CD14-positive monocyte (primary cell): ENCODE data around the gene IFNGR1. TPM values are rescaled to one million over a fixed set of nuclear protein-coding genes. Genes with fewer than 3 reads are reported as not detected.
A peak's percentile ranks its signal among the peaks of the same experiment; 100 is the strongest.

Source experiments
- DNase-seq, 3 donors: peaks; one replicate each; pipeline ENCODE4 v3.0.0-alpha.2; 2011 to 2022
- H2AFZ ChIP-seq: 2 replicates; pipeline ENCODE4 v1.6.0; 2012; ENCODE audit warnings: mild to moderate bottlenecking, low read depth, low read length, inconsistent platforms; ENCODE audit not compliant: insufficient read depth, poor library complexity, severe bottlenecking
- H3K27ac ChIP-seq, 2 donors: 1 replicate in 1 of 2; 2 replicates in 1 of 2; pipeline ENCODE4 v1.5.1; 2012 to 2013; ENCODE audit warnings: low read length in 2 of 2, control low read depth in 1 of 2, inconsistent platforms in 1 of 2, low read depth in 1 of 2, mild to moderate bottlenecking in 1 of 2
- H3K27me3 ChIP-seq, 2 donors: one replicate each; pipeline versions ENCODE4 v1.6.0 to v1.6.1; 2011 to 2013; ENCODE audit warnings: low read length in 2 of 2; ENCODE audit not compliant: control insufficient read depth in 2 of 2, insufficient read depth in 2 of 2
- H3K36me3 ChIP-seq, 2 donors: replicated peaks in 1 of 2; 1 replicate in 1 of 2; 2 replicates in 1 of 2; pipeline versions ENCODE4 v1.5.1 to v1.6.1; 2012 to 2013; ENCODE audit warnings: low read length in 2 of 2, control low read depth in 1 of 2, inconsistent platforms in 1 of 2, mild to moderate bottlenecking in 1 of 2; ENCODE audit not compliant: insufficient read depth in 2 of 2, control insufficient read depth in 1 of 2
- H3K4me1 ChIP-seq, 2 donors: 1 replicate in 1 of 2; 2 replicates in 1 of 2; pipeline versions ENCODE4 v1.5.1 to v1.6.1; 2012 to 2013; ENCODE audit warnings: low read length in 2 of 2, control low read depth in 1 of 2, inconsistent platforms in 1 of 2, mild to moderate bottlenecking in 1 of 2, moderate library complexity in 1 of 2; ENCODE audit not compliant: insufficient read depth in 2 of 2, control insufficient read depth in 1 of 2
- H3K4me2 ChIP-seq: replicated peaks from 2 replicates; pipeline ENCODE3; 2012; ENCODE audit warnings: low read length, moderate library complexity, mild to moderate bottlenecking; ENCODE audit not compliant: poor library complexity, severe bottlenecking; ENCODE audit errors: extremely low read depth
- H3K4me3 ChIP-seq, 3 experiments: fragments of 200-600 bp in 1 of 3; sonication (generic) in 1 of 3; replicated peaks in 1 of 3; 1 replicate in 2 of 3; 2 replicates in 1 of 3; pipeline ENCODE4 v1.5.1; 2011 to 2013; ENCODE audit warnings: low read length in 3 of 3, mild to moderate bottlenecking in 3 of 3, control low read depth in 2 of 3, low read depth in 2 of 3, inconsistent platforms in 1 of 3, moderate library complexity in 1 of 3
- H3K79me2 ChIP-seq: 2 replicates; pipeline ENCODE4 v1.6.0; 2012; ENCODE audit warnings: mild to moderate bottlenecking, control low read depth, inconsistent platforms, low read length, moderate library complexity; ENCODE audit not compliant: insufficient read depth
- H3K9ac ChIP-seq: 2 replicates; pipeline ENCODE4 v1.6.0; 2017; ENCODE audit warnings: low read length, mild to moderate bottlenecking; ENCODE audit not compliant: insufficient read depth, poor library complexity, severe bottlenecking
- H3K9me3 ChIP-seq, 2 donors: replicated peaks in 1 of 2; 1 replicate in 1 of 2; 2 replicates in 1 of 2; pipeline versions ENCODE4 v1.5.1 to v1.6.1; 2012 to 2013; ENCODE audit warnings: low read length in 2 of 2, control low read depth in 1 of 2; ENCODE audit not compliant: control insufficient read depth in 1 of 2, insufficient read depth in 1 of 2
- H4K20me1 ChIP-seq: 2 replicates; pipeline ENCODE4 v1.6.0; 2012; ENCODE audit warnings: mild to moderate bottlenecking, low read length, control low read depth, moderate library complexity; ENCODE audit not compliant: insufficient read depth
- H3K27ac Mint-ChIP-seq, 7 donors: one replicate each; pipeline ENCODE4 v1.8.0; 2020; ENCODE audit warnings: mild to moderate bottlenecking in 7 of 7, mixed read lengths in 7 of 7, moderate library complexity in 6 of 7, inconsistent platforms in 2 of 7
- H3K27me3 Mint-ChIP-seq, 3 donors: one replicate each; pipeline ENCODE4 v1.8.0; 2021 to 2022; ENCODE audit warnings: low read depth in 3 of 3, mild to moderate bottlenecking in 3 of 3, mixed read lengths in 3 of 3, moderate library complexity in 3 of 3, inconsistent platforms in 1 of 3
- H3K36me3 Mint-ChIP-seq, 2 donors: one replicate each; pipeline ENCODE4 v1.8.0; 2020; ENCODE audit warnings: mixed read lengths in 2 of 2, inconsistent platforms in 1 of 2, mild to moderate bottlenecking in 1 of 2
- H3K4me1 Mint-ChIP-seq: one replicate; pipeline ENCODE4 v1.8.0; 2020; ENCODE audit warnings: mild to moderate bottlenecking, mixed read lengths
- H3K4me3 Mint-ChIP-seq, 2 donors: one replicate each; pipeline ENCODE4 v1.8.0; 2020; ENCODE audit warnings: mild to moderate bottlenecking in 2 of 2, mixed read lengths in 2 of 2, moderate library complexity in 1 of 2
- H3K9me3 Mint-ChIP-seq, 7 donors: one replicate each; pipeline ENCODE4 v1.8.0; 2020 to 2022; ENCODE audit warnings: mixed read lengths in 7 of 7, mild to moderate bottlenecking in 6 of 7, moderate library complexity in 6 of 7, inconsistent platforms in 2 of 7
- CTCF ChIP-seq: fragments of 200-600 bp; IDR thresholded peaks from one replicate; pipeline ENCODE4 v1.8.0; 2022; ENCODE audit warnings: antibody characterized with exemption, mild to moderate bottlenecking
- WGBS: methylation state at CpG from one replicate; pipeline ENCODE4 v1.1.5; 2013; ENCODE audit warnings: missing lambda C conversion rate; ENCODE audit not compliant: insufficient coverage; 5-methylcytosine and 5-hydroxymethylcytosine counted together
- intact Hi-C, 2 donors: fragments of 100-400 bp; cut with micrococcal nuclease; formaldehyde crosslinking; loops; one replicate each; pipeline versions ENCODE4 v1.15.0 to v1.15.1; 2023
- polyA plus RNA-seq, 3 donors: library from polyadenylated mRNA; depleted of rRNA in 1 of 3; unstranded in 2 of 3; stranded (reverse) in 1 of 3; fragments of 300-500 nt in 2 of 3; fragments of >200 nt in 1 of 3; fragmentation: Illumina TruSeq in 2 of 3; gene quantifications; 1 replicate in 2 of 3; 2 replicates in 1 of 3; pipeline ENCODE4 v1.2.3, GENCODE V29; 2012 to 2021

IFNGR1 gene
- polyA plus RNA-seq, 3 donors, result 204 to 372 (median 364) TPM

GRCh38 chr6:137235686-137236085 is 16.5 kb upstream of the IFNGR1 start:
- Histone ChIP-seq H2AFZ (no peak overlapping the region), H3K9ac (no peak overlapping the region), H3K79me2 (no peaks in the 10 kb centered on the region), H3K9me3 (no peaks in the 10 kb centered on the region), H3K36me3 (no peaks in the 10 kb centered on the region), H3K4me2 (no peak overlapping the region), H3K4me3 (no peak overlapping the region), H3K4me1 (peaks cover 90 to 97% of the 10 kb centered on the region in 2 donors), H3K27me3 (no peaks in the 10 kb centered on the region), H4K20me1 (no peaks in the 10 kb centered on the region), H3K27ac (no peak overlapping the region)
- intact Hi-C loops, result loop anchor here in 1 of 2 donors (10.0 kb wide), 1 partner anchor 451 kb away; no protein-coding TSS in a partner anchor
- no peak overlapping the region for H3K4me3 Mint-ChIP-seq
- WGBS, result no CpG with 5 or more reads among the region's 1 CpG
- no peaks in the 10 kb centered on the region for H3K27me3 Mint-ChIP-seq
- TF ChIP-seq CTCF, result no peak
- peaks cover 82% of the 10 kb centered on the region for H3K4me1 Mint-ChIP-seq
- peak overlapping the region in 4 of 7 donors; percentile 43 to 81 (median 60) for H3K27ac Mint-ChIP-seq
- H3K36me3 Mint-ChIP-seq, result peaks cover 0 to 6% of the 10 kb centered on the region in 2 donors
- DNase-seq, result no peak
- peaks cover 0 to 7% (median 2%) of the 10 kb centered on the region in 7 donors for H3K9me3 Mint-ChIP-seq

GRCh38 chr6:137233911-137234863 is 15.0 kb upstream of the IFNGR1 start:
- Histone ChIP-seq H3K27ac (peak overlapping the region; percentile 97 to 98), H3K4me1 (peaks cover 93 to 100% of the 10 kb centered on the region in 2 donors), H3K9ac (peak overlapping the region; percentile 58)

More at GRCh38 chr6:137233911-137234863, 15.0 kb upstream of the IFNGR1 start:
- Mint-ChIP-seq H3K36me3 (peaks cover 2 to 6% of the 10 kb centered on the region in 2 donors), H3K9me3 (peaks cover 0 to 7% (median 3%) of the 10 kb centered on the region in 7 donors), H3K4me1 (peaks cover 86% of the 10 kb centered on the region), H3K4me3 (peak overlapping the region; percentile 1 to 69), H3K27ac (peak overlapping the region; percentile 93 to 98 (median 97)), H3K27me3 (no peaks in the 10 kb centered on the region)
- no peak for TF ChIP-seq CTCF
- no peak overlapping the region for H2AFZ ChIP-seq
- no peaks in the 10 kb centered on the region for H4K20me1 ChIP-seq
- no peaks in the 10 kb centered on the region for H3K27me3 ChIP-seq
- H3K9me3 ChIP-seq, result no peaks in the 10 kb centered on the region
- H3K4me2 ChIP-seq, result peak overlapping the region; percentile 50
- H3K36me3 ChIP-seq, result no peaks in the 10 kb centered on the region
- 30% methylated on average over 2 of the region's 7 CpGs for WGBS
- peak overlapping the region in 2 of 3 experiments; percentile 13 to 57 for H3K4me3 ChIP-seq
- H3K79me2 ChIP-seq, result no peaks in the 10 kb centered on the region
- peak; percentile 87 to 99 (median 92) for DNase-seq
- intact Hi-C loops, result loop anchor here in 1 of 2 donors (5.0 to 10.0 kb wide), 2 partner anchors 77 to 449 kb away; no protein-coding TSS in a partner anchor
